NCI-H2171 treated with DMSO at 0.1 percent for 48 hours (cell line): ENCODE measurements around the gene TSPY3.
"Not testable (repeated sequence)": the region's sequence is repeated elsewhere in the genome, so short reads cannot be mapped to it uniquely, and the experiment has no call there.

Source experiments
- DNase-seq: peaks from one replicate; lab custom pipeline; 2025; lab: John Stamatoyannopoulos, UW

Gene TSPY3, protein sequence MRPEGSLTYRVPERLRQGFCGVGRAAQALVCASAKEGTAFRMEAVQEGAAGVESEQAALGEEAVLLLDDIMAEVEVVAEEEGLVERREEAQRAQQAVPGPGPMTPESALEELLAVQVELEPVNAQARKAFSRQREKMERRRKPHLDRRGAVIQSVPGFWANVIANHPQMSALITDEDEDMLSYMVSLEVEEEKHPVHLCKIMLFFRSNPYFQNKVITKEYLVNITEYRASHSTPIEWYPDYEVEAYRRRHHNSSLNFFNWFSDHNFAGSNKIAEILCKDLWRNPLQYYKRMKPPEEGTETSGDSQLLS

DNA sequence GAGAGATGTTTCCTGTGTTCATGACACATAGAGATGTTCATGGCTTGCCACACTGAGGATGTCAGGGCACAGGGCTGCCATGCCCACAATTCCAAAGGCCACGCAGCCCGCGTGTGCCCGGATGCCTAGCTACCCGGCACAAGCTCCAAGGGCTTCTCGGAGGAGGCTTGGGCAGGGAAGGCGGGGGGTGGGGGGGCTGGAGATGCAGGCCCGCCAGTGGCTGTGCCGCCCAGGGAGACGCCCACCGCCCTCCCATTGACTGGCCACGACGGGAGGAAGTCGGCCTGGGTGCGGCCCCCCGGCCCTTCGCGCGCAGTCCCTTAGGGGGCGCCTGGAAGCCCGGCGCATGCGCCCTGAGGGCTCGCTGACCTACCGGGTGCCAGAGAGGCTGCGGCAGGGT is at the start of gene TSPY3:
Gene TSPY3, plus strand, starts transcription at position 301 of the 400 bp plus-strand sequence. Its CDS starts 46 bp downstream, at position 347.
- DNase-seq, result not testable (repeated sequence)

DNA sequence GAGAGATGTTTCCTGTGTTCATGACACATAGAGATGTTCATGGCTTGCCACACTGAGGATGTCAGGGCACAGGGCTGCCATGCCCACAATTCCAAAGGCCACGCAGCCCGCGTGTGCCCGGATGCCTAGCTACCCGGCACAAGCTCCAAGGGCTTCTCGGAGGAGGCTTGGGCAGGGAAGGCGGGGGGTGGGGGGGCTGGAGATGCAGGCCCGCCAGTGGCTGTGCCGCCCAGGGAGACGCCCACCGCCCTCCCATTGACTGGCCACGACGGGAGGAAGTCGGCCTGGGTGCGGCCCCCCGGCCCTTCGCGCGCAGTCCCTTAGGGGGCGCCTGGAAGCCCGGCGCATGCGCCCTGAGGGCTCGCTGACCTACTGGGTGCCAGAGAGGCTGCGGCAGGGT is 40.7 kb upstream of the TSPY3 start, which contains the start of gene TSPY8:
Gene TSPY8, plus strand, starts transcription at position 301 of the 400 bp plus-strand sequence. Its CDS starts 46 bp downstream, at position 347.
- DNase-seq, result not testable (repeated sequence)

DNA sequence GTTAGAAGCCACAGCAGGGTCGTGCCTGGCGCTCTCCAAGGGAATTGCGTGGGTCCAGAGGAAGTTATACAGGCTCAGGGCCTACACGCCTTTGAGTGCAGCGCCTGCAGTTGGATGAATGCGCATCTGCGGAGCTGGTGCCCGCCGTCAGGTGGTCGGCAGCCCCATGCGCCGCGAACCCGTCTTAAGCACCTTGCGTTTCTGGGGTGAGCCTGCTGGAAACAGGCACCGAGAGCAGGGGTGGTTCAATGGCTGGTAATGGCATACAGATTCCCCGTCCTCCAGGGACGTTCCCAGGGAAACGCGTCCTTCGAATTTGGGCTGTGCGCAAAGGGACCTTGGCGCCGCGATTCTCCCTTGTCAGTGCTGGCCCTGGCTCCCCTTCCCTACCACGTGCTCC is 1.7 kb upstream of the TSPY3 start:
- not testable (repeated sequence) for DNase-seq
